CD8-positive, alpha-beta memory T cell (primary cell): ENCODE results near the gene CAMK2D. TPM values are rescaled to one million over a fixed set of nuclear protein-coding genes. Genes with fewer than 3 reads are reported as not detected.
A peak's percentile ranks its signal among the peaks of the same experiment; 100 is the strongest.

Source experiments
- CTCF ChIA-PET: fragments of 350-600 bp; sonication (Branson Sonifier 250); formaldehyde crosslinking; loops from one replicate; lab custom pipeline; 2021; ENCODE audit warnings: antibody characterized with exemption; lab: Charles Lee
- POLR2A ChIA-PET: fragments of 350-600 bp; sonication (Branson Sonifier 250); formaldehyde crosslinking; loops from one replicate; lab custom pipeline; 2021; ENCODE audit warnings: antibody characterized with exemption; lab: Charles Lee
- DNase-seq, 5 donors: peaks; one replicate each; pipeline versions ENCODE4 v3.0.0 to v3.0.0-alpha.2; 2020 to 2022; ENCODE audit warnings: mixed read lengths in 1 of 5
- H3K27ac ChIP-seq: one replicate; pipeline ENCODE4 v1.7.0; 2013; ENCODE audit warnings: low read depth, mild to moderate bottlenecking, low read length, moderate library complexity
- H3K27me3 ChIP-seq: 2 replicates; pipeline ENCODE4 v1.7.0; 2013; ENCODE audit warnings: low read length, mild to moderate bottlenecking; ENCODE audit not compliant: insufficient read depth, poor library complexity, severe bottlenecking
- H3K36me3 ChIP-seq: 2 replicates; pipeline ENCODE4 v1.7.0; 2013; ENCODE audit warnings: mild to moderate bottlenecking, low read length, moderate library complexity; ENCODE audit not compliant: insufficient read depth
- H3K4me1 ChIP-seq: 2 replicates; pipeline ENCODE4 v1.7.0; 2013; ENCODE audit warnings: mild to moderate bottlenecking, low read length, moderate library complexity; ENCODE audit not compliant: insufficient read depth
- H3K4me3 ChIP-seq: 2 replicates; pipeline ENCODE4 v1.7.0; 2013; ENCODE audit warnings: mild to moderate bottlenecking, low read length
- H3K9me3 ChIP-seq: 2 replicates; pipeline ENCODE4 v1.7.0; 2013; ENCODE audit warnings: mild to moderate bottlenecking, low read length
- H3K27ac Mint-ChIP-seq, 8 donors: one replicate each; pipeline ENCODE4 v1.8.0; 2020 to 2021; ENCODE audit warnings: mixed read lengths in 8 of 8, mild to moderate bottlenecking in 6 of 8, inconsistent platforms in 3 of 8, moderate library complexity in 3 of 8
- H3K27me3 Mint-ChIP-seq, 2 donors: one replicate each; pipeline ENCODE4 v1.8.0; 2020 to 2021; ENCODE audit warnings: mixed read lengths in 2 of 2, mild to moderate bottlenecking in 1 of 2, moderate library complexity in 1 of 2
- H3K36me3 Mint-ChIP-seq, 3 donors: one replicate each; pipeline ENCODE4 v1.8.0; 2020 to 2021; ENCODE audit warnings: mixed read lengths in 3 of 3, inconsistent platforms in 1 of 3, mild to moderate bottlenecking in 1 of 3
- H3K4me1 Mint-ChIP-seq, 3 donors: one replicate each; pipeline ENCODE4 v1.8.0; 2020 to 2021; ENCODE audit warnings: mixed read lengths in 3 of 3, inconsistent platforms in 1 of 3, mild to moderate bottlenecking in 1 of 3
- H3K4me3 Mint-ChIP-seq, 7 donors: one replicate each; pipeline ENCODE4 v1.8.0; 2020 to 2021; ENCODE audit warnings: mixed read lengths in 7 of 7, mild to moderate bottlenecking in 6 of 7, moderate library complexity in 4 of 7, inconsistent platforms in 2 of 7
- H3K9me3 Mint-ChIP-seq, 5 donors: one replicate each; pipeline ENCODE4 v1.8.0; 2020 to 2022; ENCODE audit warnings: mixed read lengths in 5 of 5, mild to moderate bottlenecking in 3 of 5, moderate library complexity in 2 of 5, inconsistent platforms in 1 of 5
- polyA plus RNA-seq: library from polyadenylated mRNA; unstranded; fragments of 300-500 nt; fragmentation: Illumina TruSeq; gene quantifications from one replicate; pipeline ENCODE4 v1.2.3, GENCODE V29; 2021
- total RNA-seq, 2 experiments: library from RNA; stranded (reverse); gene quantifications; one replicate each; pipeline ENCODE4 v1.2.3, GENCODE V29; 2021

The CAMK2D gene
- total and polyA plus RNA-seq, 3 experiments from 2014 or later: 19.6 to 57.6 (median 56.0) TPM

- no peaks in the 10 kb centered on the region for H3K4me1 ChIP-seq
- H3K4me1 Mint-ChIP-seq: peaks cover 0 to 5% (median 0%) of the 10 kb centered on the region in 3 donors
- no peak for DNase-seq
- POLR2A ChIA-PET: no interaction called here
- no peak overlapping the region for H3K4me3 Mint-ChIP-seq
- no peaks in the 10 kb centered on the region for H3K36me3 ChIP-seq
- H3K27me3 Mint-ChIP-seq: no peaks in the 10 kb centered on the region
- H3K9me3 Mint-ChIP-seq: no peaks in the 10 kb centered on the region
- peaks cover 10 to 68% (median 25%) of the 10 kb centered on the region in 3 donors for H3K36me3 Mint-ChIP-seq
- no peak overlapping the region for H3K27ac ChIP-seq
- H3K4me3 ChIP-seq: no peak overlapping the region
- H3K9me3 ChIP-seq: no peaks in the 10 kb centered on the region
- H3K27ac Mint-ChIP-seq: peak overlapping the region in 1 of 8 donors; percentile 21
- no peaks in the 10 kb centered on the region for H3K27me3 ChIP-seq
- CTCF ChIA-PET: no interaction called here
These were observed 233.1 kb downstream of the CAMK2D start for GRCh38 chr4:113528395-113528794.

DNA sequence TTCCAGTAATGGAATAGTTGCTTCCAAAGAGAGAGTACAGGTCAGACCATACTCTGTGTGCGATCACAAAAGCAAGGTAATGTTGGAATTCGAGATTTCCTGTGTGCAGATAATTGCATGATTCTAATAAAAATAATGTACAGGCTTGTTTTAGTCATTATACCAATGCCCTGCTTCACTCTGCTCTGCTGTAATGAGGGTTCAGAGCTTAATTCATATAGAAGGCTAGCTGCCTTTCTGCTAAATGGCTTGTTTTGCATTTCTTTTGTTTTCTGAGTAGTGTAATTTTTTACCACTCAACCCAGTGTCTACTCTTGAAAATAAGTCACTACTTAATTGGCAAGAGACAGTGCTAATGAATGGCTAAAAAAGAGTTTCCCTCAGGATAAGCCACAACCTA, 236.0 kb downstream of the CAMK2D start:
- ChIA-PET POLR2A (no interaction called here), CTCF (no interaction called here)
- no peak overlapping the region for H3K4me3 Mint-ChIP-seq

GRCh38 chr4:113524505-113525186, 236.9 kb downstream of the CAMK2D start:
- H3K27me3 Mint-ChIP-seq: no peaks in the 10 kb centered on the region
- Histone ChIP-seq H3K27me3 (no peaks in the 10 kb centered on the region), H3K27ac (no peak overlapping the region), H3K4me3 (no peak overlapping the region), H3K9me3 (no peaks in the 10 kb centered on the region), H3K4me1 (no peaks in the 10 kb centered on the region), H3K36me3 (no peaks in the 10 kb centered on the region)
- no peak overlapping the region for H3K4me3 Mint-ChIP-seq
- H3K27ac Mint-ChIP-seq: no peak overlapping the region
- POLR2A ChIA-PET: no interaction called here
- CTCF ChIA-PET: no interaction called here
- no peaks in the 10 kb centered on the region for H3K9me3 Mint-ChIP-seq
- no peak for DNase-seq
- H3K36me3 Mint-ChIP-seq: peaks cover 14 to 61% (median 29%) of the 10 kb centered on the region in 3 donors
- H3K4me1 Mint-ChIP-seq: peaks cover 0 to 5% (median 0%) of the 10 kb centered on the region in 3 donors

More for the DNA sequence above, 236.0 kb downstream of the CAMK2D start:
- Mint-ChIP-seq H3K4me1 (peaks cover 0 to 5% (median 0%) of the 10 kb centered on the region in 3 donors), H3K27me3 (no peaks in the 10 kb centered on the region), H3K36me3 (peaks cover 14 to 66% (median 30%) of the 10 kb centered on the region in 3 donors), H3K27ac (no peak overlapping the region), H3K9me3 (no peaks in the 10 kb centered on the region)
- H3K4me1 ChIP-seq: no peaks in the 10 kb centered on the region
- no peak overlapping the region for H3K27ac ChIP-seq
- no peaks in the 10 kb centered on the region for H3K36me3 ChIP-seq
- H3K9me3 ChIP-seq: no peaks in the 10 kb centered on the region
- H3K27me3 ChIP-seq: no peaks in the 10 kb centered on the region
- H3K4me3 ChIP-seq: no peak overlapping the region
- DNase-seq: no peak

DNA sequence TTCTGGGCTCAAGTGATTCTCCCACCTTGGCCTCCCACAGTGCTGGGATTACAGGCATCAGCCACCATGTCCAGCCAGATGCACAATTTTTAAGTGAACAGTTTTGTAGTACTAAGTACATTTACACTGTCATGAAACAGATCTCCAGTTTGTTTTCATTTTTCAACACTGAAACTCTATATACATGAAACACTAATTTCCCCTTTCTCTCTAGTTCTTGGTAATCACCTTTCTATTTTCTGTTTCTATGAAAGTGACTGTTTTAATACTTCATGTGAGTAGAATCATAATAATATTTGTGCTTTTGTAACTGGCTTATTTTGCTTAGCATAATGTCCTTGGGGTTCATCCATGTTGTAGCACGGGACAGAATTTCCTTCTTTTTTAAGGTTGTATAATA, 237.4 kb downstream of the CAMK2D start:
- H3K9me3 Mint-ChIP-seq: no peaks in the 10 kb centered on the region
- Histone ChIP-seq H3K27me3 (no peaks in the 10 kb centered on the region), H3K9me3 (no peaks in the 10 kb centered on the region), H3K4me3 (no peak overlapping the region), H3K27ac (no peak overlapping the region), H3K36me3 (no peaks in the 10 kb centered on the region), H3K4me1 (no peaks in the 10 kb centered on the region)
- DNase-seq: no peak
- H3K27ac Mint-ChIP-seq: peak overlapping the region in 1 of 8 donors; percentile 41
- peaks cover 0 to 5% (median 0%) of the 10 kb centered on the region in 3 donors for H3K4me1 Mint-ChIP-seq
- H3K36me3 Mint-ChIP-seq: peaks cover 14 to 61% (median 28%) of the 10 kb centered on the region in 3 donors
- no peaks in the 10 kb centered on the region for H3K27me3 Mint-ChIP-seq
- CTCF ChIA-PET: no interaction called here
- POLR2A ChIA-PET: no interaction called here
- no peak overlapping the region for H3K4me3 Mint-ChIP-seq

- H3K27me3 Mint-ChIP-seq: no peaks in the 10 kb centered on the region
- Histone ChIP-seq H3K27ac (no peak overlapping the region), H3K4me1 (no peaks in the 10 kb centered on the region), H3K27me3 (no peaks in the 10 kb centered on the region), H3K9me3 (no peaks in the 10 kb centered on the region), H3K36me3 (no peaks in the 10 kb centered on the region), H3K4me3 (no peak overlapping the region)
- peaks cover 0 to 5% (median 0%) of the 10 kb centered on the region in 3 donors for H3K4me1 Mint-ChIP-seq
- no peak overlapping the region for H3K4me3 Mint-ChIP-seq
- ChIA-PET POLR2A (no interaction called here), CTCF (no interaction called here)
- peak overlapping the region in 2 of 8 donors; percentile 56 to 71 for H3K27ac Mint-ChIP-seq
- H3K36me3 Mint-ChIP-seq: peaks cover 16 to 66% (median 31%) of the 10 kb centered on the region in 3 donors
- no peak for DNase-seq
- no peaks in the 10 kb centered on the region for H3K9me3 Mint-ChIP-seq
These were observed 239.1 kb downstream of the CAMK2D start for GRCh38 chr4:113522433-113522832.

DNA sequence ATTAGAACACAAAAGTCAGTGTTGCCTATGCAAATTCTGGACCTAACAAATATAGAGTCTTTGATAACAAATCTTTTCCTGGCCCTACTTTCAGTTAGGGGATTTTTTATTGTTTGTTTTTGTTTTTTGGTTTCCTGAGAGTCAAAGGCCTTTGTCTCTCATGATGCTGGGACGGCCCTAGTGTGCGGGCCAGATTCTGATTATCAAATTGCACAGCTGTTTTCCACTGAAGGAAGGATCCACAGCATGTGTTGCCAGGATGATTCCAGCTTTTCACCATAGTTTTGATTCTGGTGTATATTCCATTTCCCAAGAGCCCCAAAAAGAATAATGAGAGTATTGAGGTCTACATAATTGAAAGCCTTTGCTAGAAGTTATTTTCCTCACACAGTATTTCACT, 248.2 kb downstream of the CAMK2D start:
- Mint-ChIP-seq H3K36me3 (peaks cover 17 to 70% (median 25%) of the 10 kb centered on the region in 3 donors), H3K27me3 (no peaks in the 10 kb centered on the region), H3K4me3 (no peak overlapping the region), H3K27ac (no peak overlapping the region), H3K9me3 (no peaks in the 10 kb centered on the region), H3K4me1 (no peaks in the 10 kb centered on the region)
- Histone ChIP-seq H3K36me3 (peaks cover 25% of the 10 kb centered on the region), H3K4me1 (no peaks in the 10 kb centered on the region), H3K27ac (no peak overlapping the region), H3K9me3 (no peaks in the 10 kb centered on the region), H3K27me3 (no peaks in the 10 kb centered on the region), H3K4me3 (no peak overlapping the region)
- no peak for DNase-seq
- ChIA-PET POLR2A (no interaction called here), CTCF (no interaction called here)

GRCh38 chr4:113512880-113513279, 248.7 kb downstream of the CAMK2D start:
- Mint-ChIP-seq H3K4me1 (no peaks in the 10 kb centered on the region), H3K36me3 (peaks cover 17 to 71% (median 28%) of the 10 kb centered on the region in 3 donors), H3K9me3 (no peaks in the 10 kb centered on the region), H3K27ac (no peak overlapping the region), H3K4me3 (peak overlapping the region in 1 of 7 donors; percentile 63), H3K27me3 (no peaks in the 10 kb centered on the region)
- Histone ChIP-seq H3K4me3 (no peak overlapping the region), H3K27ac (no peak overlapping the region), H3K4me1 (no peaks in the 10 kb centered on the region), H3K36me3 (peaks cover 25% of the 10 kb centered on the region), H3K27me3 (no peaks in the 10 kb centered on the region), H3K9me3 (no peaks in the 10 kb centered on the region)
- no peak for DNase-seq
- CTCF ChIA-PET: no interaction called here
- POLR2A ChIA-PET: no interaction called here

DNA sequence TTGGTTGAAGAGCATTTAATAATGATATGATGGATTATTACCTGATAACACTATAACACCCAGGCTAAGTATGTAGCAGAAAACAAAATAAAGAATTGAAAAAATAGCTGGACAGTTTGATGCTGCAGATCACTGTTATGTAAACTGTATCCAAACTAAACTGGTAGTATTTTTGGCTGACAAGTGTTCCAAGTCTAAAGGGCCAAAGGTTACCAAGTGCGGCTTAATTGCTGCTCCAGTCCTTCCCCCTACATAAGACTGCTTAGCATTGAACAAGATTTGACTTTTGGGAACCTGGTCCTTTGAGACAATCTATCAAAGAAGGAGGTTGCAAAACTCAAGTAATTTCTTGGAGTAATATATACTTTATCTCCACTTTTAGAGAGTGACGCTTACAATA, 249.6 kb downstream of the CAMK2D start:
- Histone ChIP-seq H3K9me3 (no peaks in the 10 kb centered on the region), H3K36me3 (peaks cover 25% of the 10 kb centered on the region), H3K4me1 (no peaks in the 10 kb centered on the region), H3K4me3 (no peak overlapping the region), H3K27ac (no peak overlapping the region), H3K27me3 (no peaks in the 10 kb centered on the region)
- CTCF ChIA-PET: no interaction called here
- DNase-seq: no peak
- Mint-ChIP-seq H3K36me3 (peaks cover 13 to 68% (median 23%) of the 10 kb centered on the region in 3 donors), H3K4me3 (no peak overlapping the region), H3K27me3 (no peaks in the 10 kb centered on the region), H3K9me3 (no peaks in the 10 kb centered on the region), H3K4me1 (no peaks in the 10 kb centered on the region), H3K27ac (no peak overlapping the region)
- POLR2A ChIA-PET: no interaction called here
